GM18526 (cell line): ENCODE results near the gene ACTL6B.

Source experiments
- POLR2A ChIP-seq: IDR thresholded peaks from 3 replicates; pipeline ENCODE4 v1.6.1; 2011; ENCODE audit not compliant: insufficient read length; ENCODE audit errors: extremely low read depth

Gene ACTL6B

DNA sequence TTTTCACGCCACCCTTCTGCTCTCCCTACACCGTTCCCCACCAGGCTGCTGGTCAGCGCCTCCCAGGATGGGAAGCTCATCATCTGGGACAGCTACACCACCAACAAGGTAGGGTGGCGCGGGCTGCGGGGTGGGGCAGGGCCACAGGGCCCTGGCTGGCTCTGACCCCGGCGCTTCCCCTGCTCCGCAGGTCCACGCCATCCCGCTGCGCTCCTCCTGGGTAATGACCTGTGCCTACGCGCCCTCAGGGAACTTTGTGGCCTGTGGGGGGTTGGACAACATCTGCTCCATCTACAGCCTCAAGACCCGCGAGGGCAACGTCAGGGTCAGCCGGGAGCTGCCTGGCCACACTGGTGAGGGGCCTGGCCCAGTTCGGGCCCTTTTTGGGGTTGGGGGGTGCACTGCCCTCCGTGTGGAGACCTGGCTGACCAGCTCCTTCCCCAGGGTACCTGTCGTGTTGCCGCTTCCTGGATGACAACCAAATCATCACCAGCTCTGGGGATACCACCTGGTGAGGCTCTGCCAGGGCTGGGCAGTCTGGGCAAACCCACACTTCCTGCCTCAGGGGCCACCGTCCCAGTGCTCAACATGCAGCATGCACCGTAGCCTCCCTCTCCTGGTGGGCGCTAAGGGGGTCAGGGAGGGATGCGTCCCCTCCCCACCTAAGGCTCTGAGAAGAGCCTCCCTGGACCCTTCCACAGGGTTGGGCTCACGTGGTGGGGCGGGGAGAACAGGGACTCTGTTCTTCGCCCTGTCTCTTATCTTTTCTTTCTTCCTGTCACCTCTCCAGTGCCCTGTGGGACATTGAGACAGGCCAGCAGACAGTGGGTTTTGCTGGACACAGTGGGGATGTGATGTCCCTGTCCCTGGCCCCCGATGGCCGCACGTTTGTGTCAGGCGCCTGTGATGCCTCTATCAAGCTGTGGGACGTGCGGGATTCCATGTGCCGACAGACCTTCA, 21.3 kb upstream of the ACTL6B start:
- TF ChIP-seq POLR2A: no peak

DNA sequence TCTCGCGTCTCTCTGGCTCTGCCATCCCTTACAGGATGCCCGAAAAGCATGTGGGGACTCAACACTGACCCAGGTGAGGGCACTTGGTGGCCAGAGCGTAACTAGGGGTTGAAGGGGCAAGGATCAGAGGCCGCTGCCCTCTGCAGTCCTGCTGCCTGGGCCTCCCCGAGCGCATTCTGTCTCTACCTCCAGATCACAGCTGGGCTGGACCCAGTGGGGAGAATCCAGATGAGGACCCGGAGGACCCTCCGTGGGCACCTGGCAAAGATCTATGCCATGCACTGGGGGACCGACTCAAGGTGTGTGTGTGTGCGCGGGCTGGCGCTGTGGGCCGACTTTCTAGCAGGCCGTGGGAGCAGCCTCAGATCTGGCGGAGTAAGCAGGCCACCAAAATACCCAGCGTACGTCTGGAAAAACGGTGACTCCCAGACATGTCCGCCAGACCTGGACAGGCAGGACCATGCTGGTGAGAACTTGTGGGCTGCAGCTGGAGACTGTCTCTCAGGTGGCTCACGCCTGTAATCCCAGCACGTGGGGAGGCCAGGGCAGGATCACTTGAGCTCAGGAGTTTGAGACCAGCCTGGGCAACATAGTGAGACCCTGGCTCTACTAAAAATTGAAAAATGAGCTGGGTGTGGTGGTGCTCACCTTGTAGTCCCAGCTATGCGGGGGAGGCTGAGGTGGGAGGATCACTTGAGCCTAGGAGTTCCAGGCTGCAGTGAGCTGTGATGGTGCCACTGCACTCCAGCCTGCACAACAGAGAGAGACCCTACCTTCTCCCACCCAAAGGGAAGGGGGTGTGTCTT, 20.5 kb upstream of the ACTL6B start:
- no peak for TF ChIP-seq POLR2A

DNA sequence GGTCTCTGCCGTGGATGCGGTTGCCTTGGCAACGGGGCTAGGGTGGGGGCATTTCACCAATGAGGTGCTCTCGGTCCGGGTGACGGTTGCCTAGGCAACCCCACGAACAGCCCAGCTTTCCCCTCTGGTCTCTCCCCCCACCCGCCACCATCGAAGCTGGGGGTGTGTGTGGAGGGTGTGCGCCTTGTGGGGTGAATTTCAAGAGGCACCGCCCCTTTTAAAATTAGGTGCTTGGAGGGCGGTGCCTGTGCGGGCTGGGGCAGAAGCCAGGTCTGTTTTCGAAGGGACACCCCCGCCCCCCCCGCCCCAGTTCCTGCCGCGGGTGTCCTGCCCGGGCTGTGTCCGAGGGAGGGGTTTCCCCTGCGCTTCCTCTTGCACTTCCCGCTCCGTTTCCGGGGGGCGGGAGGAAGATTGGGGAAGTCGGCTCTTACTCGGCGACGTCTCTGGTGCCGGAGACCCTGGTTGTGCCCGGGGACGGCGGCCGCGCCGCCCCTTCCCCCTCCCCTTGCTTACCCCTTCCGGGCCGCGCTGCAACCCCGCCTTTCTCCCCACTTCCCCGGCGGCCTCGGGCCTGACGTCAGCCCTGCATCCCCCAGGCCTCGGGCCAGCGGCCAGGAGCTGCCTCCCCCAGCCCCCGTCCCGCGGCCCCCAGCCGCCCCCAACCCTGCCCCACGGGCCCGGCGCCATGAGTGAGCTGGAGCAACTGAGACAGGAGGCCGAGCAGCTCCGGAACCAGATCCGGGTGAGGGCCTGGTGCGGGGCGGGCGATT, 19.5 kb upstream of the ACTL6B start:
- peak; percentile 50 for TF ChIP-seq POLR2A

DNA sequence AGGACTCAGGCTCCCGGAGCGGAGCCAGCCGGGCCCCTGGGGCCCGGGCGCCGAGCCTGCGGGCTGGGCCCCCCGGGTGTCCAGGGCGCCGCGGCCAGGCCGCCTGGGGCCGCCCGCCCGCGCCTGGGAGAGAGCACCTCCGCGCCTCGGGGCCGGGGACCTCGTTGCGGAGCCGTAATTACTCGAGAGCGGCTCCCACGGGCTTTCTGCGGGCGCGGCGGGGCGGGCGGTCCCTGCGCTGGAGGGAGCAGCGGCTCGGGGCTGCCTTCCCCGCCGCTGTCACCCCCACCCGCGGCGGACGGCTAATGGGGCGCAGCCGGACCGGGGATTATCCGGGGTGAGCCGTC, 18.8 kb upstream of the ACTL6B start:
- no peak for TF ChIP-seq POLR2A

DNA sequence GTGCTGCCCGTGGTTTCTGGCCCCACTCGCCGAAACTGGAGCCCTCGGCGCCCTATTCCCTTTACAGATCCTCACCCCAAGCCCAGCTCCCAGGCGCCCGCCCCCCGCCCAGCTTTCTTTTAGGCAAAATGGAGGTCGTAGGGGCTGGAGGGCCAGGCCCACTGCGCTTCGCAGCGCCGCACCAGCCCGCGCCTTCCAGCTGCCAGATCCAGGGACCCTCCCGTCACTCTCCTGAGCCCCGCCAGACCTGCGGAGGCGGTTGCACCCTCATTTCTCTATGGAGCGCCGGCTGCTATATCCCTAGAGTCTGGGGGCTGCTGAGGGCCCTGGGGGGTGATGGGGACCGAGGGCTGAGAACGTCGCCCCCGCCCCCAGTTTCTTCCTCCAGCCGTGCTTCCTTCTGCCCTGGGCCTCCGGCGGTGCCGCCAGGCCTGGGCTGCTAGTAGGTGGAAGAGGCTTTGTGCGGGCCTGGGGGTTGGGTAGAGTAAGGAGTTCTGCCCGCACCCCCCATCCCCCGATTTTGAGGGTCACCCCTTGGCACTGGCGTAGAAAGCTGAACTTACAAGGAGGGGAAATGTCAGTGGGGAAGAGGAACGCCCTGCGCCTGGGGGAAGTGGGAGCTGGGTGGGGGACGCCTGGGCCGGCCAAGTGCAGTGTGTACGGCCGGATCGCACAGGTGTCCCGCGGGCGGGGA, 18.3 kb upstream of the ACTL6B start:
- TF ChIP-seq POLR2A: no peak

DNA sequence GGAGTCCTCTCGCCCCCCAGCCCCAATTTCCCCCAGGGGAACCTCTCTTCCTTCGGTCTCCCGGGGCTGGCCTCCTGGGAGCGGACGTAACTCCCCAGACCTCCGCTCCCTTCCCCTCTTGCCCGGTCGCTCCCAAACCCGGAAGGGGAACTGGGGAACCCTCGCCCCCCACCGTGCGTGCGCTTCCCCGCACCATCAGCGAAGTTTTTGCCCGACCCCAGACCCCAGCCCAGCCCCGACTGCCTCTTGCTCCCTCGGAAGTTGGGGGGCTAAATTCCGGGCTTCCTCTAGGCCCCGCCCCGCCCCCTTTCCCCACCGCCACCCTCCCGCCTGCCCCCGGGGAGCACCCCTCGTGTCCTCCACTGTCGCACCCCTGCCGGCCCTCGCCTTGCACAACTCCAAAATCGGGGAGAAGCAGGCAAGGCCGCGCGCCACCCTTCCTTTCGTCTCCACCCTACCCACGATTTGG, 17.7 kb upstream of the ACTL6B start:
- TF ChIP-seq POLR2A: no peak

DNA sequence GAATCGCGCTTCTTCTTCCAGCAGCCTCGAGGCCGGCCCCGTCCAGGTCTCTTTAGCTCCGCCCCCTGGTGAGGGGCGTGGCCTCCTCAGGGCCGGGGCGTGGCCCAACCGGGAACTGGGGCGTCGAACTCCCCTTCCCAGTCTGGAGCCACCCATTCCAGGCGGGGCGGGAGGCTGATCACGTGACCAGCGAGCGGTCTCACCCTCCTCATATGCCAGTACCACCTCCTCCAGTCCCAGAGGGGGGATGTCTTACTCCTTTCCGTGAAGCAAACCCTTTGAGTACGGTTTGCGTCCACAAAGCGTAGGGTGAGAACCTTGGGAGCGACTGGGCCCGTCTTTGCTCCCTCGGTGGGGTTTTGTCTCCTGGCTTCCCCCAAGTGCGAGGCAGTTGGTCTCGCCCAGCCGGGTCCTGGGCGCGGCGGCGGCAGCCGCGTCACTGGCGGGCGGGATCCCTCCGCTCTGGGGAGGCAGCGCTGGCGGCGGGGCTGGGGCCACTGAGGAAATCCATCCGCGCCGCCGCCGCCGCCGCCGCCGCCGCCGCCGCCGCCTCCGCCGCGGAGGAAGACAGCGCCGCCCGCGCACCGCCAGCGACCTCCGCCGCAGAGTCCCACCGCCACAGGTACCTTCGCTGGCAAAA, 17.2 kb upstream of the ACTL6B start, which contains the start of gene GNB2:
Gene GNB2, plus strand, starts transcription at position 439 of the 640 bp plus-strand sequence. CDS start 2,526 bp downstream, outside the sequence.
- TF ChIP-seq POLR2A: peak; percentile 15

DNA sequence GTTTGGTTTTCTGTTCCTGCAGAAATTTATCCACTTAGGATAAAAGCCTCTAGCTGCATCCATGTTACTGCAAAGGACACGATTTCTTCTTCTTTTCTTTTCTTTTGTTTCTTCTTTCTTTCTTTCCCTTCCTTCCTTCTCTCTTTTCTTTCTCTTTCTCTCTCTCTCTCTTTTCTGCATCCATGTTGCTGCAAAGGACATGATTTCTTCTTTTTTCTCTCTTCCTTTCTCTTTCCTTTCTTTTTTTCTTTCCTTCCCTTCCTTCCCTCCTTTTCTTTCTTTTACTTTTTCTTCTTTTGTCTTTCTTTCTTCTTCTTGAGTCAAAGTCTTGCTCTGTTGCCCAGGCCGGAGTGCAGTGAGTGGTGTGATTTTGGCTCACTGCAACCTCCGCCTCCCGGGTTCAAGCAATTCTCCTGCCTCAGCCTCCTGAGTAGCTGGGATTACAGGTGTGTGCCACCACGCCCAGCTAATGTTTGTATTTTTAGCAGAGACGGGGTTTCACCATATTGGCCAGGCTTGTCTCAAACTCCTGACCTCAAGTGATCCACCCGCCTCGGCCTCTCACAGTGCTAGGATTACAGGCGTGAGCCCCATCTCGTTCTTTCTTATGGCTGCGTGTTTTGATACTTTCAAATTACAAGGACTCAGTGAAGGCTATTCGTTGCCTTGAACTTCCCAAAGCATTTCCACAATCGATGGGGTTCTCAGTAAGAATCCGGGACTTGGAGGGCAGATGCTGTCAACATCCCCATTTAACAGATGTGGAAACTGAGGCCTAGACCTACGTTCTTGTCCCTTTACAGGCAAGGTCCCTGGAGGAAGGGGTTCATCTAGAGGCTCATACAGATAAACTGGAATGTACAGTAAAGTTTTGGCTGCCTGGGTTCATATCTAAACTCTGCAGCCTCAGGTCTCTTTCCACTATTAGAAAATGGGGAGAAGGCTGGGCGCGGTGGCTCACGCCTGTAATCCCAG, 15.4 kb upstream of the ACTL6B start:
- no peak for TF ChIP-seq POLR2A

DNA sequence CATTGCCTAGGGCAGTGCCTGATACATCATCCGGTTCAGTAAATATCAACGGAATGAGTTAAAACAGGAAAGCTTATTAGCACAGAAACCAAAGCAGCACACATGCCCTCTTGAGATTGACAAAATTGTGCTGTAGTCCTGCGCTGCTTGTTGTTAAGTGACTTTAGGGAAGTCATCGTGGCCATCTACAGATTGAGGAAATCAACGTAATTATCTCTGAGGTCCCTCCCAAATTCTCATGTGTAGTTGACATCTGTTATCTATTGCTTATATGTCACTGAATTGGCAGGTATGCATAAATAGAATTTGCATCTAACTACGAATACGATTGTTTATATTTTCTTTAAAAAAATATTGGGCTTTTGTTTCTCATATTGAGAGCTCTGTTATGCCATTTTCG, 13.8 kb upstream of the ACTL6B start:
- no peak for TF ChIP-seq POLR2A

DNA sequence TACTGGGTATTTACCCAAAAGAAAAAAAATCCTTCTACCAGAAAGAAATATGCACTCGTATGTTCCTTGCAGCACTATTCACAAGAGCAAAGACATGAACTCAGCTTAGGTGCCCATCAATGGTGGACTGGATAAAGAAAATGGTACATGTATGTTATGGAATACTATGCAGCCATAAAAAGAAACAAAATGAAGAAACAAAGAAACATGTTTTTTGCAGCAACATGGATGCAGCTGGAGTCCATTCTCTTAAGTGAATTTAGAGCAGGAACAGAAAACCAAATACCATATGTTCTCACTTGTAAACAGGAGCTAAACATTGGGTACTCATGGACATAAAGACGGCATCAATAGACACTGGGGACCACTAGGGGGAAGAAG, 11.8 kb upstream of the ACTL6B start:
- no peak for TF ChIP-seq POLR2A

DNA sequence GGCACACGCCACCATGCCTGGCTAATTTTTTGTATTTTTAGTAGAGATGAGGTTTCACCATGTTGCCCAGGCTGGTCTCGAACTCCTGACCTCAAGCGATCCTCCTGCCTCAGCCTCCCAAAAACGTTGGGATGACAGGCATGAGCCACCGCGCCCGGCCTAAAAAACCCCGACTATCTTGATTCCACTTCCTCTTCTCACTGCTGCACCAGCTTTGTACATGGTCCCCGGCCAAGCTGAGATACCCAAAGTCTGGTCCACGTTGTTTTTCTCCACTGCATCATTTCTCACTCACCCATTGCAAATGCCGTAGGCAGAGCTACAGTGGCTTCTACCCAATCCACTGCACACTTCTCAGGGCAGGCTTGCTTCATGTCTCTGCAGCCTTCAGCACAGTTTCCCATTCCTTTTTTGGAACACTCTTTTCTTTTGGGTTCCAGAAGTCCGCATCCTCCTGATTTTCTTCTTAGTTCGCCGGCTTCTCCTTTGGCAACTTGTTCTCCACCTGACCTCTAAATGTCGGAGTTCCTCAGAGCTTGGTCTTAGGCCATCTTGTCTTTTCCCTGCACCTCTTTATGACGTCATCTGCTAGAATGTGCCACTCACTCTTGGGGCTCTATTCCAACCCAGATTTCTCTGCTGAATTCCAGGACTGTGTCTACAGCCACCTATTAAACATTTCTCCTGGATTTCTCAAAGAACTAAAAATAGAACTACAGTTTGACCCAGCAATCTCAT, 11.3 kb upstream of the ACTL6B start:
- no peak for TF ChIP-seq POLR2A

DNA sequence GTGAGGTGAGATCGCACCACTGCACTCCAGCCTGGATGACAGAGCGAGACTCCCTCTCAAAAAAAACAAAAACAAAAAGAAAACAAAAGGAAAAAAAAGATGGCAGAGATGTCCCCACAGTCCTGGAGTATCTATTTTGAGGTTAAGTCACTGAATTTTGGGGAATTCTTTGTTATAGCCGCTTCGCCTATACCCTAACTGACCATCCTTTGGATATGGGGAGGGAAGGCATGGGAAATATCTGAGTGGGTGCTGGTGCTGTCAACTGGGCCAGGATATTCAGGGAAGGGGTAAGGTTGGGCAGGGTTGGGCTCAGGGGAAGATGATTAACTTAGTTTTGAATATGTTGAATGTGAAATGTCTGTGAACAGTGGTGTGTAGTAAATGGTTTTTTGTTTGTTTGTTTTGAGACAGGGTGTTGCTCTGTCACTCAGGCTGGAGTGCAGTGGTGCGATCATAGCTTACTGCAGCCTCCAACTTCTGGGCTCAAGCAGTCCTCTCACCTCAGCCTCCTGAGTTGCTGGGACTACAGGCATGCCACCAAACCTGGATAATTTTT, 9.0 kb upstream of the ACTL6B start:
- TF ChIP-seq POLR2A: no peak
